Endothelial cell (in vitro differentiated cells): ENCODE data around the gene MDFIC2. TPM values are rescaled to one million over a fixed set of nuclear protein-coding genes. Genes with fewer than 3 reads are reported as not detected.
"Not testable (repeated sequence)": the region's sequence is repeated elsewhere in the genome, so short reads cannot be mapped to it uniquely, and the experiment has no call there.

ENCODE experiments used
- DNase-seq: peaks from one replicate; pipeline ENCODE4 v3.0.0; 2021; ENCODE audit warnings: low spot score
- H3K27ac Mint-ChIP-seq: one replicate; pipeline ENCODE4 v1.8.0; 2021; ENCODE audit warnings: mixed read lengths, inconsistent platforms; ENCODE audit not compliant: unreplicated experiment
- H3K27me3 Mint-ChIP-seq: one replicate; pipeline ENCODE4 v1.8.0; 2021; ENCODE audit warnings: mild to moderate bottlenecking, moderate library complexity, mixed read lengths, inconsistent platforms; ENCODE audit not compliant: unreplicated experiment
- H3K36me3 Mint-ChIP-seq: one replicate; pipeline ENCODE4 v1.8.0; 2021; ENCODE audit warnings: mild to moderate bottlenecking, low read depth, mixed read lengths, inconsistent platforms; ENCODE audit not compliant: unreplicated experiment
- H3K4me1 Mint-ChIP-seq: one replicate; pipeline ENCODE4 v1.8.0; 2021; ENCODE audit warnings: mild to moderate bottlenecking, mixed read lengths, inconsistent platforms; ENCODE audit not compliant: unreplicated experiment
- H3K4me3 Mint-ChIP-seq: one replicate; pipeline ENCODE4 v1.8.0; 2021; ENCODE audit warnings: mild to moderate bottlenecking, mixed read lengths, inconsistent platforms; ENCODE audit not compliant: unreplicated experiment
- H3K9me3 Mint-ChIP-seq: one replicate; pipeline ENCODE4 v1.8.0; 2021; ENCODE audit warnings: mixed read lengths, inconsistent platforms; ENCODE audit not compliant: unreplicated experiment
- CTCF ChIP-seq: fragments of 200-600 bp; sonication (generic); IDR thresholded peaks from one replicate; pipeline ENCODE4 v1.5.0; 2021; ENCODE audit warnings: antibody characterized with exemption; ENCODE audit not compliant: unreplicated experiment
- total RNA-seq: library from RNA; stranded (reverse); fragmentation: NEBNext Ultra II Directional; extraction: Animal tissue kit (Norgen Biotek cat#: 25700); gene quantifications from one replicate; pipeline ENCODE4 v1.2.1, GENCODE V29; 2021; ENCODE audit not compliant: unreplicated experiment

MDFIC2 gene
- total RNA-seq, 1 donor from 2014 or later, result not detected

GRCh38 chr3:70308760-70309159, 3.7 kb downstream of the MDFIC2 start:
- Mint-ChIP-seq H3K4me3 (no peak overlapping the region), H3K4me1 (no peaks in the 10 kb centered on the region), H3K9me3 (no peaks in the 10 kb centered on the region), H3K27ac (no peak overlapping the region), H3K36me3 (no peaks in the 10 kb centered on the region), H3K27me3 (no peaks in the 10 kb centered on the region)
- peak; percentile 23 for DNase-seq
- no peak for TF ChIP-seq CTCF

- H3K9me3 Mint-ChIP-seq, result no peaks in the 10 kb centered on the region
- no peaks in the 10 kb centered on the region for H3K36me3 Mint-ChIP-seq
- no peak overlapping the region for H3K4me3 Mint-ChIP-seq
- no peaks in the 10 kb centered on the region for H3K27me3 Mint-ChIP-seq
- no peak overlapping the region for H3K27ac Mint-ChIP-seq
- H3K4me1 Mint-ChIP-seq, result no peaks in the 10 kb centered on the region
- DNase-seq, result no peak
- TF ChIP-seq CTCF, result no peak
Measured at GRCh38 chr3:70306736-70307135, 5.7 kb downstream of the MDFIC2 start.

GRCh38 chr3:70298385-70298784, 14.1 kb downstream of the MDFIC2 start:
- Mint-ChIP-seq H3K36me3 (no peaks in the 10 kb centered on the region), H3K4me3 (no peak overlapping the region)

GRCh38 chr3:70291097-70291482, 21.3 kb downstream of the MDFIC2 start:
- Mint-ChIP-seq H3K27ac (no peak overlapping the region), H3K36me3 (no peaks in the 10 kb centered on the region), H3K4me1 (no peaks in the 10 kb centered on the region), H3K27me3 (no peaks in the 10 kb centered on the region), H3K9me3 (no peaks in the 10 kb centered on the region), H3K4me3 (no peak overlapping the region)
- no peak for DNase-seq
- no peak for TF ChIP-seq CTCF

More at GRCh38 chr3:70298385-70298784, 14.1 kb downstream of the MDFIC2 start:
- H3K27ac Mint-ChIP-seq, result no peak overlapping the region
- H3K4me1 Mint-ChIP-seq, result no peaks in the 10 kb centered on the region
- no peaks in the 10 kb centered on the region for H3K9me3 Mint-ChIP-seq
- DNase-seq, result no peak
- H3K27me3 Mint-ChIP-seq, result no peaks in the 10 kb centered on the region
- no peak for TF ChIP-seq CTCF

GRCh38 chr3:70290431-70291096, 21.9 kb downstream of the MDFIC2 start:
- H3K4me3 Mint-ChIP-seq, H3K27ac Mint-ChIP-seq, H3K4me1 Mint-ChIP-seq, H3K36me3 Mint-ChIP-seq, H3K9me3 Mint-ChIP-seq, DNase-seq, H3K27me3 Mint-ChIP-seq: not testable (repeated sequence)
